HG02981 (cell line): Measurements from ENCODE around the gene ESPN.
A peak's percentile ranks its signal among the peaks of the same experiment; 100 is the strongest.
"Not testable (repeated sequence)": the region's sequence is repeated elsewhere in the genome, so short reads cannot be mapped to it uniquely, and the experiment has no call there.

Experiments used
- ATAC-seq: cut with Tn5 transposase; IDR thresholded peaks from one replicate; pipeline ENCODE4 v1.9.1; 2021; ENCODE audit warnings: mild to moderate bottlenecking, moderate library complexity; ENCODE audit not compliant: unreplicated experiment

Gene ESPN, protein sequence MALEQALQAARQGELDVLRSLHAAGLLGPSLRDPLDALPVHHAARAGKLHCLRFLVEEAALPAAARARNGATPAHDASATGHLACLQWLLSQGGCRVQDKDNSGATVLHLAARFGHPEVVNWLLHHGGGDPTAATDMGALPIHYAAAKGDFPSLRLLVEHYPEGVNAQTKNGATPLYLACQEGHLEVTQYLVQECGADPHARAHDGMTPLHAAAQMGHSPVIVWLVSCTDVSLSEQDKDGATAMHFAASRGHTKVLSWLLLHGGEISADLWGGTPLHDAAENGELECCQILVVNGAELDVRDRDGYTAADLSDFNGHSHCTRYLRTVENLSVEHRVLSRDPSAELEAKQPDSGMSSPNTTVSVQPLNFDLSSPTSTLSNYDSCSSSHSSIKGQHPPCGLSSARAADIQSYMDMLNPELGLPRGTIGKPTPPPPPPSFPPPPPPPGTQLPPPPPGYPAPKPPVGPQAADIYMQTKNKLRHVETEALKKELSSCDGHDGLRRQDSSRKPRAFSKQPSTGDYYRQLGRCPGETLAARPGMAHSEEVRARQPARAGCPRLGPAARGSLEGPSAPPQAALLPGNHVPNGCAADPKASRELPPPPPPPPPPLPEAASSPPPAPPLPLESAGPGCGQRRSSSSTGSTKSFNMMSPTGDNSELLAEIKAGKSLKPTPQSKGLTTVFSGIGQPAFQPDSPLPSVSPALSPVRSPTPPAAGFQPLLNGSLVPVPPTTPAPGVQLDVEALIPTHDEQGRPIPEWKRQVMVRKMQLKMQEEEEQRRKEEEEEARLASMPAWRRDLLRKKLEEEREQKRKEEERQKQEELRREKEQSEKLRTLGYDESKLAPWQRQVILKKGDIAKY

DNA sequence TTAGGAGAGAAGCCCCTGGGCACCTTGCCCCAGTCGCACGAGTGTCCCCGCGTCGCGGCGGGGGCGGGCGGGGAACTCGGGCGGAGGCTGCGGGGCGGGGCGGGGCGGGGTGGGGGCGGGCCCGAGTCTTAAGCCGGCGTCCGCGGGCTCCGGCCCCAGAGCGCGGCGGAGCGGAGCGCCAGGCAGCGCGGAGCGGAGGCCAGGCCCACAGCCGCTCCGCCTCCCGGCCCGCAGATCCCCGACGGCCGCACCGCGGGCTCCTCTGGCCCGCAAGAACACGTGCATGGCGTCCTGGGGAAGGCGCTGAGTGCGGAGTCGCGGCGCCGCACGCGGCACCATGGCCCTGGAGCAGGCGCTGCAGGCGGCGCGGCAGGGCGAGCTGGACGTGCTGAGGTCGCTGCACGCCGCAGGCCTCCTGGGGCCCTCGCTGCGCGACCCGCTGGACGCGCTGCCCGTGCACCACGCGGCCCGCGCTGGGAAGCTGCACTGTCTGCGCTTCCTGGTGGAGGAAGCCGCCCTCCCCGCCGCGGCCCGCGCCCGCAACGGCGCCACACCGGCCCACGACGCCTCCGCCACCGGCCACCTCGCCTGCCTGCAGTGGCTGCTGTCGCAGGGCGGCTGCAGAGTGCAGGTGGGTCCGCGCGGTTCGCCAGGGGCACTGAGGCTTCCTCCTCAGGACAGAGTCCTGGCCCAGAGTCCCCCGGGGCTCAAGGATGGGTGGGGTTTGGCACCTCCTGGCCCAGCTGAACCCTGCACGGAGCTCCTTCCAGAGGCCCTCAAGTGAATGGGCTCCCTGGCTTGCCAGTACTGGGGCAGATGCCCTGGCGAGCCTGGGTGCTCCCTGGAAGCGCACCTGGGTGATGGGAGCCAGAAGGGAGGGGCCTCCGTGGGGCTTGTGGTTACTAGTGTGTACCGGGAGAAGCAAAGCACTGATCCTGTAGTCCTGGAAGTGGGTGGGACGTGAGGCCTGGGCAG, at the start of gene ESPN:
Gene ESPN (plus strand): TSS at position 158 of the 975 bp plus-strand sequence. CDS start 180 bp downstream, at position 338.
- no peak for ATAC-seq

DNA sequence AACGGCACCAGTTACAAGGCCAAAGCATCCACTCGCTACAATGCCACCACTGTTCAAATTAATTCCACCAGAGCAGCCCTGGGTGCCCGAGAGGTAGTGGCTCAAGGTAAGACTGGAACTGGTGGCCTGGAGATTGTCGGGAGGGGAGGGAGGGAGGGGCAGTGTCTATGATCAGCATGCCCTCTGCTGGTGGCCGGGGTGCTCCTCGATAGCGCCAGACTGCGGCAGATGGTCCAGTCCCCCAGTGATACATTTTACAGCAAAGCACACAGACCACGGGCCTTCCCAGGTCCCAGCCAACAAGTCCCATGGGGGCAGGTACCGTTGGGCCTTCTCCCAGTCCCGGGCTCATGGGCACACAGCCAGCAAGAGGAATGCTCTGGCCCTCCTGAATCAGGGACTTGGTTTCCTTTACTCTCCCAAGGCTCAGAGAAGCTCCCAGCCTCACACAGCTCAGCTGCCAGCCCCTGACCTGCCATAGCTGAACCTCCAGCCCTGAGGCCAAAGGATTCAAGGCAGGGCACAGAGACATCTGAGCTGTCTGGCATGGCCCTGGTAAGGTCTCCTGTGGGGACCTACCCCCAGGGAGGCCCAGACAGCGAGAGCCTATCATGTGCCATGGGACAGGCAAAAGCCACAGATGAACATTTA, 46.4 kb upstream of the ESPN start:
- no peak for ATAC-seq

DNA sequence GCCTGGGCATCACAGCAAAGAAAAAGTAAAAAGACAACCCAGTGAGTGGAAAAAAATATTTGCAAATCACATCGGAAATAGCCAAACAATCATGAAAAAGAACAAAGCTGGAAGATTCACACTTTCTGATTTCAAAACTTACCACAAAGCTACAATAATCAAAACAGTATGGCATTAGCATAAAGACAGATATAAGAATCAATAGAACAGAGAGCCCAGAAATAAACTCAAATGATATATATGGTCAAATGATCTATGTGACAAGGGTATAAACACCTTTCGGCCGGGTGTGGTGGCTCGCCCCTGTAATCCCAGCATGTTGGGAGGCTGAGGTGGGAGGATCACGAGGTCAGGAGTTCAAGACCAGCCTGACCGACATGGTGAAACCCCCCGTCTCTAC, 44.5 kb upstream of the ESPN start:
- no peak for ATAC-seq

DNA sequence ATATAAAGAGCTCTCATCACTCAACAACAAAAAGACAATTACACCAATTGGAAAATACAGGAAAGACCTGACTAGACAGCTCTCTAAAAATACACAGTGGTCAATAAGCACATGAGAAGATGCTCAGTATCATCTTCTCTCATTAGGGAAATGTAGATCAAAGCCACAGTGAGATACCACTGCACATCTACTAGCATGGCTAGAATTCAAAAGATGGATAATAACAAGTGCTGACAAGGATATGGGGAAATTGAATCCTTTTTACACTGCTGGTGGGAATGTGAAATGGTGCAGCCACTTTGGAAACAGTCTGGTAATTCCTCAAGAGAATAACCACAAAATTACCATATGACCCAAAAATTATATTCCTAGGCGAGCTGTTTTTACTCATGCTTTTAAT, 40.4 kb upstream of the ESPN start:
- ATAC-seq: no peak

DNA sequence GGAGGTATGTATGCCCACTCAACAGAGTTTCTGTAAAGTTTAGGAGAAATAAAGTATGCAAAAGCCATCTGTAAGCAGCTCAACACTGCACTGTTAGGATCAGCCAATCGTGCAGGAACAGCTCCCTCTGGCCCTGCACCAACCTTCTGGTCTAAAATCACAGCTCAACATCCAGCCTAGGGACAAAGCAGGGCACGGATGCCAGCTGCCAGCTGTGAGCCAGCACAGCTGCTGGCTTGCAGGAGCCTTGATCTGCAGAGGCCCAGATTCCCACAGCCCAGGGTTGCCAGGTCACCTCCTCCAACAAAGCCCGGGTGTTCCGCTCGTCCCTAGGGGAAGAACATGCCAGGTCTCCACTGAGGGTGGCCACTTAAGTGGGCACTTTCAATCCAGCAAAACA, 39.6 kb upstream of the ESPN start:
- ATAC-seq: no peak

DNA sequence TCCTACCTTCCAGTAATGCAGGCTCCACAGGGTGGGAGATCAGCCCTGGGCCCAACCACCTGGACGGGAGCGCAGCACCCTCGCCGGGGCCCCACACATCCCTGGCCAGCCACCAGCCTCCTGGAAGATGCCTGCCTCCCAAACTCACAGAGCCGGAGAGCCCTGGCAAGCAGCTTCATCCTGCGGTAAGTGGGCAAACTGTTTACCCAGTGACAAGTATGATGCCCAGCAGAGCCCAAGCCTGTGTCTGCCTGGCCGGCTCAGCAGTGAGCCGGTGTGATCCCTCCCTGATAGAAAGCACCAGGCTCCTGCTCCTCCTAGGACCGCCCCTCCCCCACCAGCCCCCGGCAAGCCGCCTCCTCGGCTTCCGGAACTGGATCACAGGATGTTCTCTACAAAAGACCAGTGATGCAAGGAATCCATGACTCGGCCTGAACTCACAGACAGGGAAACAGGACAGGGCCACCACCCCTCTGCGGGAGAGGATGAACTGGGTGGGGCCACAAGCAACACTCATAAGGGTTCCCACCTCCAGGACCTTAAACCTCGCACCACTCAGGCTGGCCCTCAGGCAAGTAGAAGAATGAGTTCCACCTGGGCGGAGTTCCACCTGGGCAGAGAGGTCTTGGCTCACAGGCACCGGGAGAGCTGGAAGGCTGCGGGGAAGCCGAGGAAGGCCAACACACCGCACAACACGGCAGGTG, 38.9 kb upstream of the ESPN start:
- no peak for ATAC-seq

DNA sequence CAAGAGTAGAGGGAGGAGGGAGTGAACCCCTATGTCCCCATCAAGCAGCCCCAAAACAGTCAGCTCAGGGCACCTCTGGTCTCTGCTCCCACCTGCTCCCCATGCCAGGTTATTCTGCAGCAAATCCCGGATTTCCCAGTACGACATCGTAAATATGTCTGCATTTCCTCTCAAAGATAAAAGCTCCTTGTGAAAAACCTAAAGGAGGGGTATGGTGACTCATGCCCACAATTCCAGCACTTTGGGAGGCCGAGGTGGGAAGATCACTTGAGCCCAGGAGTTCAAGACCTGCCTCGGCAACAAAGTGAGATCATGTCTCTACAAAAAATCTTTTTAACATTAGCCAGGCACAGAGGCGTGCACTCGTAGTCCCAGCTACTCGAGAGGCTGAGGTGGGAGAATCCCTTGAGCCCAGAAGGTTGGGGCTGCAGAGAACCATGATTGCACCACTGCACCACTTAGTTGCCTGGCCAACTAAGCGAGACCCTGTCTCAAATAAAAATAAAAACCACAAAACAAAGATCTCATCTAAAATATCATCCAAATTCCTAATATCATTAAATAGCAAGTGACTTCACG, 38.1 kb upstream of the ESPN start:
- no peak for ATAC-seq

DNA sequence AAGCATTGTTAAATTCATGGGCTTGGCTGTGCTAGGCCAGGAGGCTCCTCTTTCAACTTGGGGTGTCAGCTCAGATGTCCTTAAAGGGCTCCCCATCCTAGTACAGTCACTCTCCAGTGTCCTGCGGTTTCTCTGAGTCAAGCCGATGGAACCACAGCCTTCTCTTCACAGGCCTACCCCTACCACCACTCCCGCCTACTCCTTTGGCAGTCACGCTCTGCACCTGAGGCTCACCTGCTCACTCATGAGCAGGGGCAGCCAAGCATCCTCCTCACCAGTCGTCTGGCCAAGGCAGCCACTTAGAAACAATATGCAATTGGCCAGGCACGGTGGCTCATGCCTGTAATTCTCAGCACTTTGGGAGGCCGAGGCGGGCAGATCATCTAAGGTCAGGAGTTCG, 34.6 kb upstream of the ESPN start:
- ATAC-seq: no peak

DNA sequence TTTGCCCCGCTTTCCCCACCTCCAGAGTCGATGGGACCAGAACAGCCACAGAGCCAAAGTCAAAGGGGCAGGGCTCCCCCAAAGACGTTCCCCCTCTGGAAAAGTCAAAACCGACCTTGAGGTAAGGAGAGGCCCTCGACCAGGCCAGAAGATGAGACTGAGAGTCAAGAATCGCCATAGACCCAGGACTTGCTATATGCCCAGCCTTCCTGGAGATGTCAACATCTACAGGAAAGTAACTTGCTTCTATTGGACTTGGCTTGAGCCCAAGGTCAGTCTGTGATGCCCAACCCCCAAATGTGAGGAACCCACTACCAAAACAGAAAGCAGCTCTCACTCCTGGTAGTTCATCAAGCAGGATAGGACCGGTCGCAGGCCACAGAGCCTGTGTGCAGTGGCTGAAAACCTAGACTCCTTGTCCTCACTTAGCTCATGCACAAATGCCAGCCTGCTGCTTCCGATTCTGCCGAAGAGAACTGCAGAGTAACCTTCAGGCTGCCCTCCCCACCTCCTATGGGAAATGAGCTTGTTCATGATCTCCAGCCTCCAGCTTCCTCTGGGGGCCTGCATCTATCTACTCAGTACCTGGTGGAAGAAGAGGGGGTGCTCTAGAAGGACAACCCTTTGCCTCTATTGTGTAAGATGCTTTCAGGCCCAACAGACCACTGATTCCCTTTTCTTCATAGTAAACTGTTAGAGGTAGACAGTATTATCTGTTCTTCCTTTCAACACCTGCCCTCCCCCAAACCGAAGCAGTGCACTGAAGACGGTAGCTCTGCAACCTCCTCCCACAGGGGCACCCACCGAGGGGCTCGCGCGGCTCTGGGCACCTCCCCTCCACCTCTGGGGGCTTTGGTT, 32.4 kb upstream of the ESPN start:
- ATAC-seq: no peak

DNA sequence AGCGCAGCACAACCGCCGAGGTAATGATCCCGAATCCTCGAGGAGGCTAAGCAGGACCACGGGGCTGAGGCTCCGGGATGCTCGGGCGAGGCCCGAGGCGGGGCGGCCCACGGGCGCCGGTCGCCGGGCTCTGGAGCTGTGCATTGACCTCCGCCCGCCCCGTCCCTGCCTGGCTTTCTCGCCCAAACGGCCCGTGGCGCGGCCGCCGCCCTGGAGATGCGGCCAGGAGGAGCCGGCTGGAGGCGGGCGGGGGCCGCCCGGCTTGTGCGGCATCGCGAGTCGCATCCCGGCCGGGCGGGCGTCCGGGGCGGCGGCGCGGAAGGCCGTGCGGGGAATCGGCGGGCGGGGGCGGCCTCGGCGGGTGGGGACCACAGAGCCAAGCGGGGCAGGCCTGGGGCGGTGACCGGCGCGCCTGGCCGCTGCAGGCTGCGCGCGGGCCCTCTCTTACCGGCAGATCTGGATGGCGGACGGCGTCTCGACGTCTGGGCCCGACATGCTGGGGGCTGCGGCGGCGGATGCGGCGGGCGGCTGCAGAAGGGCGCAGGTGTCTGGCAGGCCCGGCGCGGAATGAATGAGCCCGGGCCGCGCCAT, 31.7 kb upstream of the ESPN start:
- ATAC-seq: peak; percentile 10

DNA sequence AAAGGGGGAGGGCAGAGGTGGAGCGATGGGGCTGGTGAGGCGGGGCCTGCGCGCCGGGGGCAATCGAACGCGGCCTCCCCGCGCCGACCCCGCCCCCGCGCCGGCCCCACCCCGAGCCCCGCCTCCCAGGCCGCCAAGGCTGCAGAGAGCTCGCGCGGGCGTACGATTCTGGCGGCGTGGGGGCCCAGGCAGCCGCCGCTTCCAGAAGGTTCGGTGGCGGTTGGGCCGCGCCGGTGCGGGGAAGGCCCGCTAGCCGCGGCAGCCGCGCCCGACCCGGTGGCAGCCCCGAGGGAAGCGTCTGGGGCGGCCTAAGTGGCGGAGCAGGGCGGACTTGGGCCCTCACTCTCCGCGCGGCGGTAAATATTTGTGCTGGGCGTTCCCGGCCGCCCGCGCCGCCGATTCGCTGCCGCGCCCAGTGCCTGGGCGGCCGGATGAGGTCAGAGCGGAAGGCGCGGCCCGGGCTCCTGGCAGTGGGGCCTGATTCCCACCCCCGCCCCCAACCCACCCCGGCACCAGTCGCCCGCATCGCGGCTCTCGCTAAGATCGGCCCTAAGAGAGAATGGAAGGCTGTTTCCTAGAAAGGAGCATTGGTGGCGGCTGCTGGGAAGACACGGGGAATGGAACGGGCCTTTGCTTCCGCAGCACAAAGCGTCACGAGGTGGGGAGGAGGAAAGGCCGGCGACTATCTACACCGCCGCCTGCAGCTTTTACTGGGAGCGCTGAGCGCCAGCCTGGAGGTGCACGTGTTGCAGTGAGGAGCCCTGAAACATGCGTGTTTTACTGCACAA, 31.0 kb upstream of the ESPN start, which contains the start of gene ACOT7:
Gene ACOT7 (minus strand): TSS at position 368 of the 788 bp plus-strand sequence. CDS start 368 bp downstream, outside the sequence.
- peak; percentile 79 for ATAC-seq

DNA sequence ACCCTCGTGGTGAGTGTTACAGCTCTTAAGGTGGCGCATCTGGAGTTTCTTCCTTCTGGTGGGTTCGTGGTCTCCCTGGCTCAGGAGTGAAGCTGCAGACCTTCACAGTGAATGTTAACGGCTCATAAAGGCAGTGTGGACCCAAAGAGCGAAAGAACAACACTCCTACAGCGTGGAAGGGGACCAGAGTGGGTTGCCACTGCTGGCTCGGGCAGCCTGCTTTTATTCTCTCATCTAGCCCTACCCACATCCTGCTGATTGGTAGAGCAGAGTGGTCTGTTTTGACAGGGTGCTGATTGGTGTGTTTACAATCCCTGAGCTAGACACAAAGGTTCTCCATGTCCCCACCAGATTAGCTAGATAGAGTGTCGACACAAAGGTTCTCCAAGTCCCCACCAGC, 29.4 kb upstream of the ESPN start:
- not testable (repeated sequence) for ATAC-seq

DNA sequence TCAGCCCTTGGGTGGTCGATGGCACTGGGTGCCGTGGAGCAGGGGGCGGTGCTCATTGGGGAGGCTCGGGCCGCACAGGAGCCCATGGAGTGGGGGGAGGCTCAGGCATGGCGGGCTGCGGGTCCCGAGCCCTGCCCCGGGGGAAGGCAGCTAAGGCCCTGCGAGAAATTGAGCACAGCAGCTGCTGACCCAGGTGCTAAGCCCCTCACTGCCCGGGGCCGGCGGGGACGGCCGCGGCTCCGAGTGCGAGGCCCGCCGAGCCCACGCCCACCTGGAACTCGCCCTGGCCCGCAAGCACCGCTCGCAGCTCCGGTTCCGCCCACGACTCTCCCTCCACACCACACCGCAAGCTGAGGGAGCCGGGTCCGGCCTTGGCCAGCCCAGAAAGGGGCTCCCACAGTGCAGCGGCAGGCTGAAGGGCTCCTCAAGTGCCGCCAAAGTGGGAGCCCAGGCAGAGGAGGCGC, 28.8 kb upstream of the ESPN start:
- not testable (repeated sequence) for ATAC-seq

DNA sequence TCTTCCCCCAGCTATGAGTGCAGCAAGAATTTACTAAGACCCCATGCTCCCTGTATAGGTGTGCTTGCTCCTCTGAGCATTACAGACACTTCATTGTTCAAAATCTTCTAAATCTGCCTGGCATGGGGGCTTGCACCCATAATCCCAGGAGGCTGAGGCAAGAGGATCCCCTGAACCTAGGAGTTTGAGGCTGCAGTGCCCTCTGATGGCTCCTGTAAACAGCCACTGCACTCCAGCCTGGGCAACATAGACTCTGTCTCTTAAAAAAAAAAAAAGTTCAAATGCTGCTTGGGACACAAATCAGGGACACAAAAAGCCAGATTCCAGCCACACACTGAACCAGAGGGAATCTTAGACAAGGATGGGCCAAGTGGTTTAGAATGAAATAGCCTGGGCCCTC, 27.6 kb upstream of the ESPN start:
- no peak for ATAC-seq

DNA sequence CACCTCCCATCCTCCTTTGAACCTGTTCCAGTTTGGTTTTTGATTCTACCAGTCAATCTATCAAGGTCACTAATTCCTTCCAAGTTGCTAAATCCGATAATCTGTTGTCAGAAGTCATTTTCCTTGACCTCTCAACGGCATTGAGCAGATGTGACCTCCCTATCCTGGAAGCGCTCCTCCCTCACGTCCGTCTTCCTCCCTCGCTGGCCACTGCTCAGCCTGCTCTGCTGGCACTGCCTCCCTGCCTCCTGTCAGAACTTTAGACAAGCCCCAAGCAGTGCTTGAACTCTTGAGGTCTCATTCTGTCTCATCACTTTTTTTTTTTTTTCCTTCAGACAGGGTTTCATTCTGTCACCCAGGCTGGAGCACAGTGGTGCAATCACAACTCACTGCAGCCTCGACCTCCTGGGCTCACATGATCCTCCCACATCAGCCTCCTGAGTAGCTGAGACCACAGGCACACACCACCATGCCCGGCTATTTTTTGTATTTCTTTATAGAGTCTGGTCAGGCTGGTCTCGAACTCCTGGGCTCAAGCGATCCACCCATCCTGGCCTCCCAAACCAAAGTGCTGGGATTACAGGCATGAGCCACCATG, 26.6 kb upstream of the ESPN start:
- no peak for ATAC-seq

DNA sequence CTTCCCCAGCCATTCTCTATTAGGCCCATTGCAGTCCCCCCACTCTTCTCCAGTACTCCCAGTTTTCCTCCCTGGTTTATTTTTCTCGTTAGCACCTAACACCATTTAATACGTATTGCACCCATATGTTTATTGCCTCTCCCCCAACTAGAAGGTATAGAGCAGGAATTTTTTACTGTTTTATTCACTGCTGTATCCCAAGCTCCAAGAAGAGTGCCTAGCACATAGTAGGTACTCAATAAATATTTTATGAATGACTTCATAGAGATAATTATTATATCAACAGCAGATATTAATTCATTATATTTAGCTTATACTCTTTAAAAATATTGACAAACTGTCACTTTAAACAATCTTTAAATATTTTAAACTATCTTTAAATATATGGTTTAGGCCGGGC, 25.3 kb upstream of the ESPN start:
- no peak for ATAC-seq

DNA sequence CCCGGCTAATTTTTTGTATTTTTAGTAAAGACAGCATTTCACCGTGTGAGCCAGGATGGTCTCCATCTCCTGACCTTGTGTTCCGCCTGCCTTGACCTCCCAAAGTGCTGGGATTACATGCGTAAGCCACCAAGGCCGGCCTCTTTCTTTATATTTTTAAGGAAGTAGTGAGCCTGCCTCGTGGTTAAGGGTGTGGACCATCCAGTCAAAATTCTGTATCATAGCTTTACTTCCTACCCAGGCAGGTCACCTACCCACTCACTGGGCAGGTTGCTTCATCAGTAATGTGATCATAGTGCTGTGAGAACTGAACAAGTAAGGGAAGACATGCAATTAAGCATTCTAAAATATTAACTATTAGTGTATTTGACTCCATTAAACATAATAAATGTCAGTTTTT, 22.9 kb upstream of the ESPN start:
- no peak for ATAC-seq
